Calu3 (cell line): Measurements from ENCODE around the gene SUPT4H1. TPM values are rescaled to one million over a fixed set of nuclear protein-coding genes. Genes with fewer than 3 reads are reported as not detected.

ENCODE experiments used
- BruUV-seq: library from RNA; stranded (reverse); fragments of 400-500 nt; replicated peaks from 2 replicates; lab custom pipeline; 2021; lab: Mats Ljungman, UMichigan
- CTCF ChIA-PET: fragments of 300-600 bp; sonication (Branson Sonifier 250); formaldehyde crosslinking; loops from one replicate; lab custom pipeline; 2022; ENCODE audit warnings: antibody characterized with exemption; lab: Charles Lee
- DNase-seq: peaks from one replicate; pipeline ENCODE4 v3.0.0; 2022
- H3K27ac Mint-ChIP-seq: one replicate; pipeline ENCODE4 v1.8.0; 2022; ENCODE audit warnings: mixed read lengths; ENCODE audit not compliant: unreplicated experiment
- H3K27me3 Mint-ChIP-seq: one replicate; pipeline ENCODE4 v1.8.0; 2022; ENCODE audit warnings: mixed read lengths; ENCODE audit not compliant: unreplicated experiment
- H3K36me3 Mint-ChIP-seq: one replicate; pipeline ENCODE4 v1.8.0; 2022; ENCODE audit warnings: mild to moderate bottlenecking, moderate library complexity, mixed read lengths; ENCODE audit not compliant: insufficient read depth, unreplicated experiment
- H3K4me1 Mint-ChIP-seq: one replicate; pipeline ENCODE4 v1.8.0; 2022; ENCODE audit warnings: mild to moderate bottlenecking, low read depth, mixed read lengths; ENCODE audit not compliant: unreplicated experiment
- H3K4me3 Mint-ChIP-seq: one replicate; pipeline ENCODE4 v1.8.0; 2022; ENCODE audit warnings: mild to moderate bottlenecking, low read depth, moderate library complexity, mixed read lengths; ENCODE audit not compliant: unreplicated experiment
- H3K9me3 Mint-ChIP-seq: one replicate; pipeline ENCODE4 v1.8.0; 2022; ENCODE audit warnings: low read depth, mixed read lengths; ENCODE audit not compliant: unreplicated experiment
- CTCF ChIP-seq: fragments of 200-600 bp; IDR thresholded peaks from one replicate; pipeline ENCODE4 v1.8.0; 2022; ENCODE audit warnings: antibody characterized with exemption; ENCODE audit not compliant: unreplicated experiment
- intact Hi-C: fragments of 100-400 bp; cut with micrococcal nuclease; formaldehyde crosslinking; loops from one replicate; pipeline ENCODE4 v1.10.0; 2022; ENCODE audit not compliant: unreplicated experiment
- total RNA-seq: library from RNA; stranded (reverse); gene quantifications from 2 replicates; pipeline ENCODE4 v1.2.3, GENCODE V29; 2022

Gene SUPT4H1
- total RNA-seq, 1 experiment from 2014 or later: 40.3 TPM

GRCh38 chr17:58369214-58370031, 17.4 kb upstream of the SUPT4H1 start:
- H3K36me3 Mint-ChIP-seq: no peaks in the 10 kb centered on the region
- no peak overlapping the region for H3K27ac Mint-ChIP-seq
- H3K4me3 Mint-ChIP-seq: no peak overlapping the region
- no TSS peak for BruUV-seq
- no peaks in the 10 kb centered on the region for H3K27me3 Mint-ChIP-seq
- DNase-seq: no peak
- H3K9me3 Mint-ChIP-seq: no peaks in the 10 kb centered on the region
- TF ChIP-seq CTCF: no peak
- CTCF ChIA-PET: interaction anchor here (0.7 to 1.1 kb wide), 3 partner anchors 17 to 122 kb away, joined by 4 read pairs; partner anchors contain the start of genes RNF43 and SUPT4H1
- intact Hi-C loops: no loop called here
- peaks cover 7% of the 10 kb centered on the region for H3K4me1 Mint-ChIP-seq

GRCh38 chr17:58368860-58369213, 16.8 kb upstream of the SUPT4H1 start:
- no peak for DNase-seq
- Mint-ChIP-seq H3K36me3 (no peaks in the 10 kb centered on the region), H3K9me3 (no peaks in the 10 kb centered on the region), H3K27me3 (no peaks in the 10 kb centered on the region), H3K4me1 (peaks cover 7% of the 10 kb centered on the region), H3K27ac (no peak overlapping the region), H3K4me3 (no peak overlapping the region)
- BruUV-seq: no TSS peak
- intact Hi-C loops: no loop called here
- CTCF ChIA-PET: interaction anchor here (0.6 to 0.7 kb wide), 2 partner anchors 123 to 429 kb away, joined by 4 read pairs; no protein-coding TSS in a partner anchor
- no peak for TF ChIP-seq CTCF

GRCh38 chr17:58367461-58367860, 15.5 kb upstream of the SUPT4H1 start:
- no peak overlapping the region for H3K4me3 Mint-ChIP-seq
- no peak for DNase-seq
- H3K27ac Mint-ChIP-seq: no peak overlapping the region
- TF ChIP-seq CTCF: no peak
- H3K9me3 Mint-ChIP-seq: no peaks in the 10 kb centered on the region
- no peaks in the 10 kb centered on the region for H3K27me3 Mint-ChIP-seq
- intact Hi-C loops: no loop called here
- BruUV-seq: no TSS peak
- peaks cover 7% of the 10 kb centered on the region for H3K4me1 Mint-ChIP-seq
- no peaks in the 10 kb centered on the region for H3K36me3 Mint-ChIP-seq
- CTCF ChIA-PET: no interaction called here

GRCh38 chr17:58365980-58366595, 14.1 kb upstream of the SUPT4H1 start:
- no peak for TF ChIP-seq CTCF
- CTCF ChIA-PET: no interaction called here
- Mint-ChIP-seq H3K4me3 (no peak overlapping the region), H3K9me3 (no peaks in the 10 kb centered on the region), H3K36me3 (no peaks in the 10 kb centered on the region), H3K27ac (no peak overlapping the region), H3K27me3 (no peaks in the 10 kb centered on the region), H3K4me1 (peaks cover 7% of the 10 kb centered on the region)
- no TSS peak for BruUV-seq
- intact Hi-C loops: no loop called here
- DNase-seq: no peak
